Activated naive CD4-positive, alpha-beta T cell treated with anti-CD3 and anti-CD28 coated beads, Interleukin-2, amount 50 U/mL, for 24 hours (primary cell): ENCODE measurements around the gene SPATA32.

ENCODE experiments used
- H3K27ac Mint-ChIP-seq: one replicate; pipeline ENCODE4 v1.8.0; 2021; ENCODE audit warnings: mild to moderate bottlenecking, mixed read lengths
- H3K27me3 Mint-ChIP-seq: one replicate; pipeline ENCODE4 v1.8.0; 2021; ENCODE audit warnings: mixed read lengths
- H3K36me3 Mint-ChIP-seq: one replicate; pipeline ENCODE4 v1.8.0; 2021; ENCODE audit warnings: mixed read lengths
- H3K4me1 Mint-ChIP-seq: one replicate; pipeline ENCODE4 v1.8.0; 2021; ENCODE audit warnings: mixed read lengths
- H3K4me3 Mint-ChIP-seq: one replicate; pipeline ENCODE4 v1.8.0; 2021; ENCODE audit warnings: mild to moderate bottlenecking, mixed read lengths
- H3K9me3 Mint-ChIP-seq: one replicate; pipeline ENCODE4 v1.8.0; 2021; ENCODE audit warnings: mixed read lengths

SPATA32 gene

DNA sequence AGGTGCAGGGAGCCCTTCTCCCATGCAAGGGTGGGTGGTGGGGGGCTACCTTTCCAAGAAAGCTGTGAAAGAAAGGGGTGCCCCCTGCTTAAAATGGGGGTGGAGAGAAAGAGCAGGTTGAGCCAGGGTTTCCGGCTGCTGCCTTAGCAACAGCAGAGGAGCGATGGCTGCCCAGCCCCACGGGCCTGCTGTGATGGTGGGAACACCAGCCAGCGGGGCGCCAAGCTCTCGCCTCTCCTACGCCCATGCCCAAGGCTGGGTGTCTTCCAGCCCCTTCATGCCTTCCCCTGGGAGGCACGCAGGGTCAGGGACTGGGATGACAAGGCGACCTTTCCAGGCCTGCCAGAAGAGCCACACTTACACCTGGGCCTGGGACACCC is 37.2 kb downstream of the SPATA32 start:
- Mint-ChIP-seq H3K4me1 (peaks cover 68% of the 10 kb centered on the region), H3K27ac (peak overlapping the region; percentile 100), H3K9me3 (no peaks in the 10 kb centered on the region), H3K27me3 (no peaks in the 10 kb centered on the region), H3K36me3 (peaks cover 2% of the 10 kb centered on the region), H3K4me3 (peak overlapping the region; percentile 94)

DNA sequence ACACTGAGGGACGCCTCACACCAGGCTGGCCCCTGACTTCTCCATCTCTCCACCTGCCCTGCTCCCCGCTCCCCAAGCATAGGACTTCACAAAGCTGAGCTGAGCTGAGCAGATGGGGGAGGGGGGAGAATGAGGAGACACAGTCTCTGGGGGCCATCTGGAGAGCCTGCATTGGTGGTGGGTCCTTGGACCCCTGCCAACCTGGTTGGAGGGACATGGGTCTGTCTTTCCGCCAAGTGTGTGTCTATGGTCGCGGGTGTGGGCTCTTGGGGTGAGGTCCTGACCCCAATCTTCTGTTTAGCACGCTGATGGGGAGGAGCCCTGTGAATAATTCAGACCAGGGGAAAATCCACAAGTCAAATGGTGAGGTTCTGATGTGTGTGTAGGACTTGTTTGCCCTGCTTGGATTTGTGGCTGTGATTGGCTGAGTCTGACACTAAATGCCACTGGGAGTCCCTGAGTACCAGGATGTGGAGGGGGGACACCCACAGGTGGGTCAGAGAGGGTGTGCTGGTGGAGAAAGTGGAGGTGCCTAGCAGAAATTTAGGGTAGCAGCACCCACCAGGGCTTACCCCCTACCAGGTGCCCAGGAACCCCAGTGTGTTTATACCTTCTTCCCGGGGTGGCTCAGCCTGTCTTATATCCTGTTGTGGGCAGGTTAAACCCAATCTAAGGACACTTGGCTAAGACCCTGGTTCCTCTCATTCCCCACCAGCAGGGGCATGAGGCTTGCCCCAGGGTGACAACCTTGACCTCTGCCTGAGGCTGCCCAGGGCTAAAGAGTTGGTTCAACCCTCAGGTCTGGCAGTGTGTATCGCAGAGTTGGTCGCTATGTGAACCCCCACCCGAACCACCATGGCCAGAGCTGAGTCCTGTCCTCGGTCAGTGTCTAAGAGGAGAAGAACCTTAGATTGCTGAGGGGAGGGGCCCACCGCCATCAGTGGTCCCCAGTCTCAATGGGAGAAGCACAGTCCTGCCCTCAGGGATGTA is 38.1 kb downstream of the SPATA32 start:
- H3K4me1 Mint-ChIP-seq = peaks cover 70% of the 10 kb centered on the region
- H3K27me3 Mint-ChIP-seq = no peaks in the 10 kb centered on the region
- peak overlapping the region; percentile 94 for H3K4me3 Mint-ChIP-seq
- H3K36me3 Mint-ChIP-seq = peaks cover 4% of the 10 kb centered on the region
- H3K27ac Mint-ChIP-seq = peak overlapping the region; percentile 100
- H3K9me3 Mint-ChIP-seq = no peaks in the 10 kb centered on the region

DNA sequence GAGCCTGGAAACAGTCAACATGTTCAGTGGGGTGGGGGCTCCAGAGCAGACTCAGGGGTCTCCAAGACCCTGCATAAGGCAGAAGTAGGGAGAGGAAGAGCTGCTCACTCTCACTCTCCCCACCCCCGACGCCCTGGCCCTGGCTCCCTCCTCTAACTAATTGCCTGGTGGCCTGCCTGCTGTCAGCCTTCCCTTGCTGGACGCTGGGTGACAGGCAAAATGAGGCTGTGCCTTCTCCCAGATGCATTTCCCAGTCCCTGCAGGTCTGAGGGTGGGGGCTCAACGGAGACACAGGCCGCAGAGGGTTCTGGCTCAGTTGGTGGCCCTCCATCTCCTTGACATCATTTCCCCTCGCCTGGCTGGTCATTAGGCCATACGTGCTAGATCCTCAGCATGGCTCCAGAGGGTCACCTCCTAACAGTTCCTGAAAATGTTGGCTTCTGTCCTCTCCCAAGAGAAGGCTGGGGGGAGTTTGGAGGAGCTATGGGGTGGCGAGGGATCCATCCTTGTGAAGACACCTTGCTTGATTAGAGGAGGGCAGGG is 38.8 kb downstream of the SPATA32 start:
- Mint-ChIP-seq H3K4me1 (peaks cover 64% of the 10 kb centered on the region), H3K27me3 (no peaks in the 10 kb centered on the region), H3K4me3 (peak overlapping the region; percentile 94), H3K9me3 (no peaks in the 10 kb centered on the region), H3K36me3 (peaks cover 6% of the 10 kb centered on the region), H3K27ac (peak overlapping the region; percentile 99)

DNA sequence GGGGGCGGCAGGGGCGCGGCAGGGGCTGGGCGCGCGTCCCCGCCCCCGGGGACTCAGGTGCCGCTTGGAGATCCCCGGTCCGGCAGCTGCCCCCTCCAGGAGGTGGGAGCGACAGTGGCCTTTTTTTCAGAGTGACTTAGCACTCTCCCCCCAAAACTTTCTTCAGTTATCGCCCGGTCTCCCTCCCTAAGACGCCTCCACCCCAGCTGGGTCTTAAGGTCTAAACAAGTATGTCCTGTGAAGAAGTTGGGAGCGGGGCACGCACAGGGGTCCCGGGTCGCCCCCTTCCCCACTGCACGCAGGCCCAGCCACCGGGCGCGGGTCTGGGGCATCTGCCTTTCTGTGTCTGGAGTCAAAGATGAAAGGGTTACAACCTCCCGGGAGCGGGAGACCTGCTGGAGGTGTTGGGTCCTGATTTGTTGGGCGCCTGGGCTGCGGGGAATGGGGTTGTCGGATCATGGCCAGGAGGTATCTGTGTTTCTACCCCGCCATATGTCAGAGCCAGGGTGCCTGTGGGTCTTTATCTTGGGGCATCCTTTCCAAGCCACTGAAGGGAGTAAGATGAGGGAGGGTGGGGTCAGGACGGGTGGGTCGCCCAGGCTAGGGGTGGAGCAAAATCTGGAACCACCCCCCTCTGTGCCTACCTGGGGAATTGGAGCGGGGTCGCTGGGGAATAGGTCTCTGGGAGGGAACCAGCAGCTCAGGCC is 39.5 kb downstream of the SPATA32 start:
- H3K27me3 Mint-ChIP-seq = no peaks in the 10 kb centered on the region
- no peaks in the 10 kb centered on the region for H3K9me3 Mint-ChIP-seq
- peaks cover 58% of the 10 kb centered on the region for H3K4me1 Mint-ChIP-seq
- peak overlapping the region; percentile 99 for H3K27ac Mint-ChIP-seq
- peak overlapping the region; percentile 94 for H3K4me3 Mint-ChIP-seq
- peaks cover 6% of the 10 kb centered on the region for H3K36me3 Mint-ChIP-seq

DNA sequence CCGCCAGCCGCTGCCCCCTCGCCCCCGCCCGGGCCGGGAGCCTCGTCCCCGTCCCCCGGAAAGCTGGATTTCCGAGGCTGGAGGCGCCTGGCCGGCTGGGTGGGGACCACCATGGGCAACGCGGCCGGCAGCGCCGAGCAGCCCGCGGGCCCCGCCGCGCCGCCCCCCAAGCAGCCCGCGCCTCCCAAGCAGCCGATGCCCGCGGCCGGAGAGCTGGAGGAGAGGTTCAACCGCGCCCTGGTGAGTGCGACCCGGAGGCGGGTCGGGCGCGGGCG is 39.9 kb downstream of the SPATA32 start:
- no peak overlapping the region for H3K27ac Mint-ChIP-seq
- no peaks in the 10 kb centered on the region for H3K27me3 Mint-ChIP-seq
- H3K4me3 Mint-ChIP-seq = no peak overlapping the region
- H3K4me1 Mint-ChIP-seq = peaks cover 53% of the 10 kb centered on the region
- no peaks in the 10 kb centered on the region for H3K9me3 Mint-ChIP-seq
- H3K36me3 Mint-ChIP-seq = peaks cover 7% of the 10 kb centered on the region

DNA sequence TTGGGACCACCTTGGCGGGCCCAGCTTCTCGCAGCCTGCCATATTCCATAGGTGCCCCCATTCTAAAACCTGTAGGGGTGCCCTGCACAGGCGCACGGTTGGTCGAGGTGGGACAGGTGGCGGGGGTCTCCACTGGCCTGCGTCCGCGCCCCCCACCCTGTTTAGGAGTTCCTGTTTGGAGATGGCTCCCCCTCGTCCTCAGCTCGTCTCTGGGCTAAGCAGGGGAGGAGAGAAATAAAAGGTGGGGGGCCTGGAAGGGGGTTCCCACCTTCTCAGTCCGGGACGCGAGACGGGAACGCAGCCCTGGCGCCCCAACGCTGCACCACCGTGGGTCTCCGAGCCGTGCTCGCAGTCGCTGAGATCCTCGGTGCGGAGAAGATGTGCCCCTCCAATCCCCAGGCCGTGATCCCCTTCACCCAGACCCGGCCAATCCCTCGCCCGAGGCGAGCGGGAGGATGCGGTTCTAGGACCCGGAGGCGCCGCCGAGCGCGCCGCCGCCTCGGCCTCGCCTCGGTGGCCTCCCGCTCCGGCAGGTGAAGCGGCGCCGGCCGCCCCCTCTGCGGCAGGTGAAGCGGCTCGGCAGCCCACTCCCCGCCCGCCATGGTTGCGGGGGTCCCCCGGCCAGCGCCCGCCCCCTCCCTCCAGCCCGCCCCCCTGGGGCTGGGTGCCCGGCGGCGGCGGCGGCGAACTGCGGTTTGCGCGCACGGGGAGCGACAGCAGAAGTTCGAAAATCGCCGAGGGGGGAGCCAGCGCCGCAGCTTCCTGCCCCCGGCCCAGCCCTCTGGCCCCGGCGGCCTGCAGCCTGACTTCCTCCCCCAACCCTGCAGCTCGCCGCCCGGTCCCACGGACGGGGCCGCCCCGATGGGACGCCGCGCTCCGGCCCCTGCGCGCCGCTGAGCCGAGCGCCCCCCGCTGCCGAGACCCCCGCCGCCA is 40.5 kb downstream of the SPATA32 start, which contains the start of gene FMNL1:
Gene FMNL1, plus strand, starts transcription at position 805 of the 933 bp plus-strand sequence. CDS start 240 bp downstream, outside the sequence.
- peaks cover 53% of the 10 kb centered on the region for H3K4me1 Mint-ChIP-seq
- peaks cover 12% of the 10 kb centered on the region for H3K36me3 Mint-ChIP-seq
- peak within 1 kb of the TSS; percentile 94 for H3K4me3 Mint-ChIP-seq
- no peaks in the 10 kb centered on the region for H3K27me3 Mint-ChIP-seq
- peak within 1 kb of the TSS; percentile 99 for H3K27ac Mint-ChIP-seq
- H3K9me3 Mint-ChIP-seq = no peaks in the 10 kb centered on the region

DNA sequence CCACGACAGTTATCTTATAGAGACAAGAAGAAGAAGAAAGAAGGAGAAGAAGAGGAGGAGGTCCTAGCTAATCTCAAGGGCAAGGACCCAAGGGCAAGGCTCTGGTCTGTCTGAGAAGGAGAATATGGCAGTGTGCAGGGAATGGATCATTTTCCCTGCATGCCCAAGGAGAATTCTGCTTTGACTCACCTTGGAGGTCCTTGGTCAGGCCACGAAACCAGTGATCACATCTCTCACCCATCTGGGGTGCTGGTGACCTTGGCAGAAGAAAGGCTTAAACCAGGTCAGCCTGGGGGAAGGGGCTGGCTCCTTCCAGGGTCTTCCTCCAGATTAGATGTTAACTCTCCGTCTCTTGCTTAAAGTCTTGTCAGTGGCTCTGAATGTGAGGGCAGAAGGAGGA is 41.8 kb downstream of the SPATA32 start:
- Mint-ChIP-seq H3K36me3 (peaks cover 16% of the 10 kb centered on the region), H3K4me3 (peak overlapping the region; percentile 88), H3K27ac (peak overlapping the region; percentile 82), H3K4me1 (peaks cover 44% of the 10 kb centered on the region), H3K27me3 (no peaks in the 10 kb centered on the region), H3K9me3 (no peaks in the 10 kb centered on the region)

DNA sequence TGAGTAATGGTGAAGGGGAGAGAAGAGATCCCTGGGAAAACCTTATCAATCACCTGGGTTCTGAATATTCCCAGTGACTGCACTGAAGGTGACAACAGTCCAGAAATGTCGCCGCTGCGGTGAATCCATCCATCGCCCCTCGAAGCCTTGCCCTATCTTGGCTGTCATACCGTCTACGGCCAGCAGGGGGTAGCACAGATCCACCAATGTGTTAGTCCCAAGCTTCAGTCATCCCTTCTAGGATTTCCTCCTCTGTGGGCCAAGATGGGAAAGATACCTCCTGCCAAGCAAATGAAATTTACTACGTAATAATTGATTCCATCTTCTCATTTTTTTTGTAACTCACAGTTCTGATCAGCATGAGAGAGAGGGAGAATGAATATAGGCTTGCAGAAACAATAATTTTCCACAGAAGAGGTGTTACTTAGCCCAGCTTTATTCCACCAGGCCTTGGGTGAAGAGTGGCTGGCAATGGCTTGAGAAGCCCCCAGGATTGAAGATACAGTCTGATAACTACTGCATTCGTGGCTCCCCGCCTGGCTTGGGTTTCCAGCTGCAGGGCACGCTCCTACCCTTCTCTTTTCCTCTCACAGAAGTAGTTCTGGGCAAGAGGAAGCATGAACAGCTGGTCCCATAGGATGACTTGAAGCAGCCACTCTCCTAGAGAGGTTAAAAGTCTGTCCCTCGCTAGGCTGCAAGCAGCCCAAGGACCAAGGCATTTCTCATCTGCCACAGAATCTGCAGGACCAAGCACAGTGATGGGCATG is 42.8 kb downstream of the SPATA32 start:
- Mint-ChIP-seq H3K27me3 (no peaks in the 10 kb centered on the region), H3K27ac (peak overlapping the region; percentile 70), H3K9me3 (no peaks in the 10 kb centered on the region), H3K36me3 (peaks cover 16% of the 10 kb centered on the region), H3K4me1 (peaks cover 43% of the 10 kb centered on the region), H3K4me3 (peak overlapping the region; percentile 88)
